Measurements from ENCODE around the gene GDAP1L1. TPM values are rescaled to one million over a fixed set of nuclear protein-coding genes. Genes with fewer than 3 reads are reported as not detected.
"Not testable (repeated sequence)": the region's sequence is repeated elsewhere in the genome, so short reads cannot be mapped to it uniquely, and the experiment has no call there.

Gene GDAP1L1
- total RNA-seq, 2 experiments from 2014 or later, result 0.27 TPM; not detected in 1

DNA sequence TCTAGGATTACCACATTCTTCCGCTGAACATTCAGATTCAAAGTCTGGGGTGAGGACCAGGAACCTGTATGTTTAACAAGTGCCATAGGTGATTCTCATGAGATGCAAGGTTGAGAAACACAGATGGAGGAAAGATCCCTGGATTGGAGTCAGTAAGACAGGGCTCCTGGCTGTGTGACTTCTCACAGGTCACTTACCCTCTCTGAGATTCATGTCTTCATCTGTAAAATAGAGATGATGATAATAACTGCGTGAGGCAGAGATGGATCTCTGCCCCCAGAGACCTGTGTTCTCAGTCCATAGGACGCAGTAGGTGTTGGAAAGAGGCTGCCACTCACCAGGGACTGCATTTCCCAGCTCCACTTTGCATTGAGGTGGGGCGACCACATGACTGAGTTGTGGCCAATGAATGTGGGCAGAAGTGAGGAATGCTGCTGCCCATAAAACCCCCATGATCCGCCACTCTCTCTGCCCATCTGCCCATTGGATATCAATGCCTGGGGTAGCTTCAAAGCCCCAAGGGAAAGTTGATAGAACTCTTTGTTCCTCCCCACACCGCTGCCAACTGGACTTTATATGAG, 13.6 kb upstream of the GDAP1L1 start:
- Histone ChIP-seq H3K4me2 (ENCODE audit: low read length) (no peak overlapping the region), H4K20me1 (ENCODE audit: insufficient read depth, low read length) (no peaks in the 10 kb centered on the region), H3K79me2 (ENCODE audit: insufficient read depth, low read depth, low read length) (no peaks in the 10 kb centered on the region), H3K27ac (ENCODE audit: low read depth, low read length, poor library complexity, severe bottlenecking) (no peak overlapping the region), H3K4me1 (ENCODE audit: insufficient read depth, low read length, poor library complexity, severe bottlenecking) (no peaks in the 10 kb centered on the region), H3K9me2 (ENCODE audit: insufficient read depth, low read length) (no peaks in the 10 kb centered on the region), H3K4me3 (ENCODE audit: low read depth, low read length, poor library complexity, severe bottlenecking) (no peak overlapping the region), H3K36me3 (ENCODE audit: insufficient read depth, low read length) (no peaks in the 10 kb centered on the region), H2AFZ (ENCODE audit: low read length) (no peak overlapping the region), H3K9me3 (ENCODE audit: low read length) (no peaks in the 10 kb centered on the region)
- no peak for TF ChIP-seq EZH2phosphoT487 (IDR thresholded peaks at IDR 0.05; ENCODE audit: borderline replicate concordance, low read depth, low read length)
- TF ChIP-seq, protein P1, sequence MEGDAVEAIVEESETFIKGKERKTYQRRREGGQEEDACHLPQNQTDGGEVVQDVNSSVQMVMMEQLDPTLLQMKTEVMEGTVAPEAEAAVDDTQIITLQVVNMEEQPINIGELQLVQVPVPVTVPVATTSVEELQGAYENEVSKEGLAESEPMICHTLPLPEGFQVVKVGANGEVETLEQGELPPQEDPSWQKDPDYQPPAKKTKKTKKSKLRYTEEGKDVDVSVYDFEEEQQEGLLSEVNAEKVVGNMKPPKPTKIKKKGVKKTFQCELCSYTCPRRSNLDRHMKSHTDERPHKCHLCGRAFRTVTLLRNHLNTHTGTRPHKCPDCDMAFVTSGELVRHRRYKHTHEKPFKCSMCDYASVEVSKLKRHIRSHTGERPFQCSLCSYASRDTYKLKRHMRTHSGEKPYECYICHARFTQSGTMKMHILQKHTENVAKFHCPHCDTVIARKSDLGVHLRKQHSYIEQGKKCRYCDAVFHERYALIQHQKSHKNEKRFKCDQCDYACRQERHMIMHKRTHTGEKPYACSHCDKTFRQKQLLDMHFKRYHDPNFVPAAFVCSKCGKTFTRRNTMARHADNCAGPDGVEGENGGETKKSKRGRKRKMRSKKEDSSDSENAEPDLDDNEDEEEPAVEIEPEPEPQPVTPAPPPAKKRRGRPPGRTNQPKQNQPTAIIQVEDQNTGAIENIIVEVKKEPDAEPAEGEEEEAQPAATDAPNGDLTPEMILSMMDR (conservative IDR thresholded peaks at IDR 0.05; ENCODE audit: low read length), result no peak
- intact Hi-C loops (cut with micrococcal nuclease; ENCODE audit: unreplicated experiment), result no loop called here
- CTCF ChIA-PET (ENCODE audit: unreplicated experiment), result no interaction called here
- no TSS peak for BruUV-seq (replicated peaks)
- POLR2A ChIA-PET, result no interaction called here
- no peak for DNase-seq (ENCODE audit: low spot score)

DNA sequence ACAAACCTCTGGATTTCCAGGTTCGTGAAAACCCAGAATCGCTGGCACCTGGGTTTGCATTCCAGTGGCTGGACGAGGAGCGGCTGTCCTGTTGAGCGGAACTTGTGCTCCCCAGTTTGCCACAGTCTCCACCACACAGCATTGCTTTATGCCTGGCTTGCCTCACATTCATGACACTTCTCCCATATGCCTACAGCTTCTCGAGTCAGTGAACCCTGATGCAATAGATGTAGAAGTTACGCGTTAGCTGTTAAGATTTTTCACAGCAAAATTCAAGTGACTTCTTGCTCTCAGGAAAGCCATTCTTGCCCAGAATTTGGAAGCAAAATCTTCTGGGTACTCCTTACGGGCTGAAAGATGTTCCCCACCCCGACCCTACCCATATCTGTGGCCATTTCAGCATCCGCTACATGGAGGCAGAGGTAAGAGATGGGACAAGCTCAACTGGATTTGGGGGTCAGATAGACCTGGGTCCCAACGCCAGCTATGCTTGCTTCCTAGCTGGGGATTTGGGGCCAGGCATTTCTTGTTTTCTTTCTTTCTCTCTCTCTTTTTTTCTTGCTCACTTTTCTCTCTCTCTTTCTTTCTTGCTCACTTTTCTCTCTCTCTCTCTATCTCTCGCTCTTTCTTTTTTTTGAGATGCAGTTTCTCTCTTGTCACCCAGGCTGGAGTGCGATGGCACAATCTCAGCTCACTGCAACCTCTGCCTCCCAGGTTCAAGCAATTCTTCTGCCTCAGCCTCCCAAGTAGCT, 12.4 kb upstream of the GDAP1L1 start:
- Histone ChIP-seq H3K36me3 (ENCODE audit: insufficient read depth, low read length) (no peaks in the 10 kb centered on the region), H3K9me2 (ENCODE audit: insufficient read depth, low read length) (no peaks in the 10 kb centered on the region), H3K9me3 (ENCODE audit: low read length) (no peaks in the 10 kb centered on the region), H3K4me1 (ENCODE audit: insufficient read depth, low read length, poor library complexity, severe bottlenecking) (no peaks in the 10 kb centered on the region), H3K4me3 (ENCODE audit: low read depth, low read length, poor library complexity, severe bottlenecking) (no peak overlapping the region), H3K27ac (ENCODE audit: low read depth, low read length, poor library complexity, severe bottlenecking) (no peak overlapping the region), H3K4me2 (ENCODE audit: low read length) (no peak overlapping the region), H3K79me2 (ENCODE audit: insufficient read depth, low read depth, low read length) (no peaks in the 10 kb centered on the region), H2AFZ (ENCODE audit: low read length) (no peak overlapping the region), H4K20me1 (ENCODE audit: insufficient read depth, low read length) (no peaks in the 10 kb centered on the region)
- BruUV-seq (replicated peaks), result no TSS peak
- ChIA-PET POLR2A (interaction anchor here (1.1 kb wide), 1 partner anchor 21 kb away, joined by 3 read pairs; no protein-coding TSS in a partner anchor), CTCF (ENCODE audit: unreplicated experiment) (no interaction called here)
- TF ChIP-seq, protein P1 (conservative IDR thresholded peaks at IDR 0.05; ENCODE audit: low read length), result no peak
- no peak for TF ChIP-seq EZH2phosphoT487 (IDR thresholded peaks at IDR 0.05; ENCODE audit: borderline replicate concordance, low read depth, low read length)
- no peak for DNase-seq (ENCODE audit: low spot score)
- intact Hi-C loops (cut with micrococcal nuclease; ENCODE audit: unreplicated experiment), result no loop called here

DNA sequence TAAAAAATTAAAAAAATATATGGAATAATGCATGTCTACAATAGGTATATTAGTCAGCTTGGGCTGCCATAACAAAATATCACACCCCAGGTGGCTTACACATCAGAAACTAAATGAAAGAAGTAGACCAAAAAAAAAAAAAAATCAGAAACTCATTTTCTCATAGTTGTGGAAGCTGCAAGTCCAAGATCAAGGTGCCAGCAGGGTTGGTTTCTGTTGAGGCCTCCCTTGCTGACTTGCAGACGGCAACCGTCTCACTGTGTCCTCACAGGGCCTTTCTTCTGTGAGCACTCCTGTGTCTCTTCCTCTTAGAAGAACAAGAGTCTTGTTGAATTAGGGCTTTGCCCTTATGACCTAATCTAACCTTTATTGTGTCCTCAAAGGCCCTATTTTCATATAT, 11.4 kb upstream of the GDAP1L1 start:
- intact Hi-C loops (cut with micrococcal nuclease; ENCODE audit: unreplicated experiment), result no loop called here
- H3K79me2 ChIP-seq (ENCODE audit: insufficient read depth, low read depth, low read length), result no peaks in the 10 kb centered on the region
- H3K4me1 ChIP-seq (ENCODE audit: insufficient read depth, low read length, poor library complexity, severe bottlenecking), result no peaks in the 10 kb centered on the region
- POLR2A ChIA-PET, result no interaction called here
- no peak overlapping the region for H3K27ac ChIP-seq (ENCODE audit: low read depth, low read length, poor library complexity, severe bottlenecking)
- no peaks in the 10 kb centered on the region for H3K9me3 ChIP-seq (ENCODE audit: low read length)
- no peak overlapping the region for H3K4me3 ChIP-seq (ENCODE audit: low read depth, low read length, poor library complexity, severe bottlenecking)
- no peaks in the 10 kb centered on the region for H4K20me1 ChIP-seq (ENCODE audit: insufficient read depth, low read length)
- no peaks in the 10 kb centered on the region for H3K9me2 ChIP-seq (ENCODE audit: insufficient read depth, low read length)
- TF ChIP-seq EZH2phosphoT487 (IDR thresholded peaks at IDR 0.05; ENCODE audit: borderline replicate concordance, low read depth, low read length), result no peak
- TF ChIP-seq, protein P1 (conservative IDR thresholded peaks at IDR 0.05; ENCODE audit: low read length), result no peak
- no peak overlapping the region for H3K4me2 ChIP-seq (ENCODE audit: low read length)
- no peak for DNase-seq (ENCODE audit: low spot score)
- H2AFZ ChIP-seq (ENCODE audit: low read length), result no peak overlapping the region
- no TSS peak for BruUV-seq (replicated peaks)
- CTCF ChIA-PET (ENCODE audit: unreplicated experiment), result no interaction called here
- H3K36me3 ChIP-seq (ENCODE audit: insufficient read depth, low read length), result no peaks in the 10 kb centered on the region

DNA sequence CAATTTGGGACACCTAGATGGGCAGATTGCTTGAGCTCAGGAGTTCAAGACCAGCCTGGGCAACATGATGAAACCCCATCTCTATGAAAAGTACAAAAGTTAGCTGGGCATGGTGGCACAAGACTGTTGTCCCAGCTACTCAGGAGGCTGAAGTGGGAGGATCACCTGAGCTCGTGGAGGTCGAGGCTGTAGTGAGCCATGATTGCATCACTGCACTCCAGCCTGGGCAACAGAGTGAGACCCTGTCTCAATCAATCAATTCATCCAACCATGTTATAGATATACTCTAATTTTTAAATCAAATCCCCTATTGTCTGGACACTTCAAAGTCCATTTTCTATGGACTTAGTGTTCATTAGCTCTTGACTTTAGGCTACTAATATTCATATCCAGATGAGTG, 10.3 kb upstream of the GDAP1L1 start:
- DNase-seq (ENCODE audit: low spot score); H3K4me1 ChIP-seq (ENCODE audit: insufficient read depth, low read length, poor library complexity, severe bottlenecking); H3K4me3 ChIP-seq (ENCODE audit: low read depth, low read length, poor library complexity, severe bottlenecking); CTCF ChIA-PET (ENCODE audit: unreplicated experiment); BruUV-seq (replicated peaks); H3K9me2 ChIP-seq (ENCODE audit: insufficient read depth, low read length); intact Hi-C loops (cut with micrococcal nuclease; ENCODE audit: unreplicated experiment); H3K36me3 ChIP-seq (ENCODE audit: insufficient read depth, low read length); POLR2A ChIA-PET; H3K27ac ChIP-seq (ENCODE audit: low read depth, low read length, poor library complexity, severe bottlenecking); H4K20me1 ChIP-seq (ENCODE audit: insufficient read depth, low read length); H3K4me2 ChIP-seq (ENCODE audit: low read length); H3K79me2 ChIP-seq (ENCODE audit: insufficient read depth, low read depth, low read length); H3K9me3 ChIP-seq (ENCODE audit: low read length); H2AFZ ChIP-seq (ENCODE audit: low read length): not testable (repeated sequence)
